ENCODE results near the gene LGR6.
"Not testable (repeated sequence)": the region's sequence is repeated elsewhere in the genome, so short reads cannot be mapped to it uniquely, and the experiment has no call there.

LGR6 gene

DNA sequence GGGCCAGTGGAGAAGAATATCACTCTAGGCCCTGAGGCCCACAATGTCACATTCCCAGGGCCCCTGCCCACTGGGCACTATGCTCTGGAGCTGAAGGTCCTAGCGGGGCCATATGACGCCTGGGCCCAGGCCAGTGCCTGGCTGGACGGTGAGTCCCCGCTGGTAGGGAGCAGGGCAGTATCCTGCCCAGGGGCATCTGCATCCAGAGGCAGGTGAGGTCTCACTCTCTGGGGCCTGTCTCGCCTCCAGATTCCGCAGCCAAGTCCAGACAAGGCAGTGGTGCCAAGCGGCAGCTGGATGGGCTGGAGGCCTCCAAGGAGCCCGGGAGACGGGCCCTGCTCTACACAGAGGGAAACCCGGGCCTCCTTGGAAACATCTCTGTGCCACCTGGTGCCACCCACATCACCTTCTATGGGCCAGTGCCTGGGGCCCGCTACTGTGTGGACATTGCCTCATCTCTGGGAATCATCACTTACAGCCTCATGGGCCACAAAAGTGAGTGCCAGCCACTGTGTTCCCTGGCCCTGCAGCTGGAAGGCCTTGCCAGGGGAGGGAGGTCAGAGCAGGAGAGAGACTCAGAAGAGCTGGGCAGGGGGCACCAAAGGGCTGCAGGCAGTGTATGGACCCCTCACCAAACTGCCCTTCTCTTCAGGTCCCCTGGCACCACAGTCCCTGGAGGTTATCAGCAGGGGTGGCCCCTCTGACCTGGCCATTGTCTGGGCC lies 22.1 kb upstream of the LGR6 start:
- intact Hi-C loops (cut with DNase I): no loop called here
- no peak for DNase-seq

- DNase-seq: no peak
- intact Hi-C loops (cut with DNase I): no loop called here
These were observed 21.6 kb upstream of the LGR6 start for GRCh38 chr1:202172015-202172355.

GRCh38 chr1:202173993-202174392 lies 19.6 kb upstream of the LGR6 start:
- intact Hi-C loops (cut with DNase I): no loop called here
- DNase-seq: no peak

DNA sequence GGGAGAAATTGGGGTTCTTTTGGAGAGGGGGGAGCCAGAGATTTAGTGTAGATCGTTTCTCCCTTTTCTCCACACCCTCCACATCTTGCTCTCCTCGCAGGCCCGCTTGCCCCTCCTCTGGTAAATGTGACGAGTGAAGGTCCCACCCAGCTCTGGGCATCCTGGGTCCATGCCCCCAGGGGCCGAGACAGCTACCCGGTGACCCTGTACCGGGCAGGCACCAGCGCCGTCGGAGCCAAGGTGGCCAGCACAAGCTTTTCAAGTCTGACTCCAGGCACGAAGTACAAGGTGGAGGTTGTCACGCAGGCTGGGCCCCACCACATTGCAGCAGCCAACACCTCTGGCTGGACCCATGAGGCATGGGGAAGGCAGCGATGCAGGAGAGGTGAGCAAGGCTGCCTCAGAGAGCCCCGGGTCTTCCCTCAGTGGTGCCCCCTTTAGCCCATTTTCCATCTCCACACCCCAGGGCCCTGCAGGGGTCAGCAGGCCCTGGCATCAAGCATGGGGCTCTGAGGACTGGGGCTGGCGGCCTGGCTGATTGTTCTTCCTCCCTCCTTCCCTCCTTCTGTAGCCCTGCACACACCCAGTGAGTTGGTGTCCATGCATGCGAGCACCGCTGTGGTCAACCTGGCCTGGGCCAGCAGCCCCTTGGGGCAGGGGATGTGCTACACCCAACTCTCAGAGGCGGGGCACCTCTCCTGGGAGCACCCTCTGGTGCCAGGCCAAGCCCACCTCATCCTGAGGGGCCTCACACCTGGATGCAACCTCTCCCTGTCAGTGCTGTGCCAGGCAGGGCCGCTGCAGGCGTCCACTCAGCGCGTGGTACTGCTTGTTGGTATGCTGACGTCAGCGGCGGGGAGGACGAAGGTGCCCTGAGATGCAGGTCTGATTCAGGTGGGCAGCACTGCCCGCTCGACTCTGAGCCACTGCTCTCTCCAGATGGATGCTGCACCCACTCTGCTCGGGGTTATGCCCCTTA lies 16.4 kb upstream of the LGR6 start:
- intact Hi-C loops (cut with DNase I): no loop called here
- DNase-seq: no peak

- intact Hi-C loops (cut with DNase I): no loop called here
- no peak for DNase-seq
These were observed 13.5 kb upstream of the LGR6 start for GRCh38 chr1:202179828-202180750.

GRCh38 chr1:202180751-202181139 lies 12.9 kb upstream of the LGR6 start:
- intact Hi-C loops (cut with DNase I); DNase-seq: not testable (repeated sequence)

GRCh38 chr1:202181586-202181985 lies 12.0 kb upstream of the LGR6 start:
- DNase-seq: no peak
- intact Hi-C loops (cut with DNase I): no loop called here

DNA sequence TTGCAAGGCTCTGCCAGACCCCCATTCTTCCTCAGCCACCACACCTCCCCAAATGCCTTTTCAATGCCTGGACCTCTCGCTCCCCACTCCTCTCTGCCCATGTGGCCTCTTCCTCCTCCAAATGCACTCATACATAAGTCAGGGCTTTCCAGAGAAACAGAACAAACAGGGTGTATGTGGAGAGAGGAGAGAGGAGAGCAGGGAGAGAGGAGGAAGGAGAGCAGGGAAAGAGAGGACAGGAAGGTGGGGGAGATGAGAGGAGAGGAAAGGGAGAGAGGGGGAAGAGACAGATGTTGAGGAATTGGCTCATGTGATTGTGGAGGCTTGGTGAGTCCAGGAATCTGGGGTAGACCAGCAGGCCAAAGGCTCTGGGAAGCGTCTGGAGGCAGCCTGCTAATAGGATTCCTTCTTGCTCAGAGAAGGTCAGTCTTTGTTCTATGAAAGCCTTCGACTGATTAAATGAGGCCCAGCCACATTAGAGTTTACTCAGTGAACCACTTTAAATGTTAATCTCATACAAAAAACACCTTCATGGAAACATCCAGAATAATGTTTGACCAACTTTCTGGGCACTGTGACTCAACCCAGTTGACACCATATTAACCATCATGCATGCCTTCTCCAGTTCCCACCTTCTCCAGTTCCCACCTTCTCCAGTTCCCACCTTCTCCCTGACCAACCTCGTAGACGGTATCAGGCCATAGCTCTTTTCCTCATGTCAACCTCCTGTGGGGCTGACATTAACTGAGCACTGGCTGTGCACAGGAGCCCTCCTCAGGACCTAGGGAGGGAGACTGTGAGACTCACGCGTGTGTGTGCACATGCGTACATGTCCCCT lies 11.3 kb upstream of the LGR6 start:
- intact Hi-C loops (cut with DNase I): no loop called here
- no peak for DNase-seq

- intact Hi-C loops (cut with DNase I): no loop called here
- peak; percentile 69 to 97 (median 84) for DNase-seq
These were observed 8.7 kb upstream of the LGR6 start for GRCh38 chr1:202184750-202185460.

GRCh38 chr1:202186327-202186726 lies 7.3 kb upstream of the LGR6 start:
- intact Hi-C loops (cut with DNase I): no loop called here
- DNase-seq: no peak

DNA sequence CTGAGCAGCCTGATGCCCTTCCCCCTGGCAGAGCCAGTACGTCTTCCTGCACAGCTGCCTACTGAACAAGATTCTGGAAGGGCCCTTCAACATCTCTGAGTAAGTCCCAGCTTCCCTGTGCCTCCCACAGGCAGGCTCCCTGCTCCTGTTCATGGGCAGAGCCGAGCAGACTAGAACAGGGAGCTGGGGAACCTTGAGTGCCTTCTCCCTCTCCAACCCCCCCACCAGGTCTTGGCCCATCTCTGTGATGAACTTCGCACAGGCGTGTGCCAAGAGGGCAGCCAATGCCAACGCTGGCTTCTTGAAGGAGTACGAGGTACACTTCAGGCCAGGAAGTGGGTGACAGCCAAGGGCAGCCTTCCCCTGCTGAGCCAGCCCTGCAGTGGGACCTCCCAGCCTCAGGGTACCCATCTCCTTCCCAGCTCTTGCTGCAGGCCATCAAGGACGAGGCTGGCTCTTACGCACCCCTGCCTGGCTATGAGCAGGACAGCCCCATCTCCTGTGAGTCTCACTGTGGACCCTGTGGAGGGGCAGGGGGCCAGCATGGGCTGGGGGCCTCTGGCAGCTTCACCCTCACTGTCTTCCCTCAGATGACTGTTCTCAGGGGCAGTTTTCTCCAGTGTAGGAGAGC lies 6.4 kb upstream of the LGR6 start:
- peak in 1 of 10 donors; percentile 38 for DNase-seq
- intact Hi-C loops (cut with DNase I): no loop called here

DNA sequence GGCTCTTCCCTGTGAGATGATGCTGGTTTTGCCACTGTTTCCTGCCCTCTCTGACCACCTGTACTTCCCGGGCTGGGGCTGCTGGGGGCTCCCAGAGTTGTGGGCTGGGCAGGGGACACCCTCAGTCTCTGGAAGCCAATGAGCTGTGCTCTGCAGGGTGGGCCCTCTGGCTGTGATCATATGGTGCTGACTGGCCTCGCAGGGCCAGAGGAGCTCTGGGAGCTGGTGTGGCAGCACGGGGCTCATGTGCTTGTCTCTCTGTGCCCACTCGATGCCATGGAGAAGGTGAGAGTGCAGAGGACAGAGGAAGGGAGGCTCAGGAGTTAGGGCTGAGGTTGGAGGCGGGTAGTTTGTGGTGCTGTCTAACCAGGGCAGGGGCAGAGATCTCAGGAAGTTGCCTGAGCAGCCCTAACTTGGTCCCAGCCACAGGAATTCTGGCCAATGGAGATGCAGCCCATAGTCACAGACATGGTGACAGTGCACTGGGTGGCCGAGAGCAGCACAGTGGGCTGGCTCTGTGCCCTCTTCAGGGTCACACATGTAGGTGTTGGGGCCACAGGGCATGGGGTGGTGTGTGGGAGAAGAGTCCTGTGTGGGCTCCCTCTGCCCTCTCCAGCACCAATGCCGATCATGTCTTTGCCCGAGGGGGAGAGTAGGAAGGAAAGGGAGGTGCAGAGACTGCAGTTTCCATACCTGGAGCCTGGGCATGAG lies 5.7 kb upstream of the LGR6 start:
- no peak for DNase-seq
- intact Hi-C loops (cut with DNase I): loop anchor here (2.0 kb wide), 1 partner anchor 531 kb away; no protein-coding TSS in a partner anchor

DNA sequence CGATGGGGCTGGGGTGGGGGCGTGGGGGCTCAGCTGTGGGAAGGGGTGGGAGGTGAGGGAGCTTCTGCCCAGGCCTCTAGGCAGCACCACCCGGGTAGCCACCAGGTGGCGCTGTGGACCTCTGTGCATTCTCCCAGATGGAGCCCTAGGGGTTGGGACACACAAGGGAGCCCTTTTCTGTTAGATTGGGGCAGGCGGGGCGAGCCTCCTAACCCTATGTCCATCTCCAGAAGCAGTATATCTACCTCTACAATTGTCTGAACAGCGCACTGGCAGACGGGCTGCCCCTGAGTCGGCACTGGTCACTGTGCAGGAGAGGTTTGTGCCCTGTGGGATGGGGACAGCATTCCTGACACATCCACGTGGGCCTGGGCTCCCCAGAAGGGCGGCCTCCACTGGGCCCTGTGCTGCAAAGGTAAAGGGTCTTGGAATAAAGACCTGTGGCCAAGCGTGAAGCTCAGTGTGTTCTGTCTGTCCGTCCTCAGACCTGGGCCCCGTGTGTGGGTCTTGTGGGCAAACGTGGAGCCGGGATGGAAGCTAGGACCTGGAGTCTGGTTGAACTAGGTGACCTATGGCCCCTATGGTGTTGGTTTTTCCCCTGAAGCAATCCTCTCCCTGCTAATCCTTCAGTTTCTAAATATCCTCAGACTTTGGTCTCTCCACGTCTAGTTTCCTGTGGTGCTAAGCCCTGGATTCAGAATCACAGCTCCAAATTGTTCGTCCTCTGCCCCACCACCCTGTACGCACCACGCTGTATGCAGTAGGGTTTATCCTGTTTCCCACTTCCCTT lies 4.4 kb upstream of the LGR6 start:
- intact Hi-C loops (cut with DNase I): loop anchor here (1.0 to 2.0 kb wide), 2 partner anchors 126 to 530 kb away; no protein-coding TSS in a partner anchor
- DNase-seq: peak; percentile 26 to 96 (median 80)

DNA sequence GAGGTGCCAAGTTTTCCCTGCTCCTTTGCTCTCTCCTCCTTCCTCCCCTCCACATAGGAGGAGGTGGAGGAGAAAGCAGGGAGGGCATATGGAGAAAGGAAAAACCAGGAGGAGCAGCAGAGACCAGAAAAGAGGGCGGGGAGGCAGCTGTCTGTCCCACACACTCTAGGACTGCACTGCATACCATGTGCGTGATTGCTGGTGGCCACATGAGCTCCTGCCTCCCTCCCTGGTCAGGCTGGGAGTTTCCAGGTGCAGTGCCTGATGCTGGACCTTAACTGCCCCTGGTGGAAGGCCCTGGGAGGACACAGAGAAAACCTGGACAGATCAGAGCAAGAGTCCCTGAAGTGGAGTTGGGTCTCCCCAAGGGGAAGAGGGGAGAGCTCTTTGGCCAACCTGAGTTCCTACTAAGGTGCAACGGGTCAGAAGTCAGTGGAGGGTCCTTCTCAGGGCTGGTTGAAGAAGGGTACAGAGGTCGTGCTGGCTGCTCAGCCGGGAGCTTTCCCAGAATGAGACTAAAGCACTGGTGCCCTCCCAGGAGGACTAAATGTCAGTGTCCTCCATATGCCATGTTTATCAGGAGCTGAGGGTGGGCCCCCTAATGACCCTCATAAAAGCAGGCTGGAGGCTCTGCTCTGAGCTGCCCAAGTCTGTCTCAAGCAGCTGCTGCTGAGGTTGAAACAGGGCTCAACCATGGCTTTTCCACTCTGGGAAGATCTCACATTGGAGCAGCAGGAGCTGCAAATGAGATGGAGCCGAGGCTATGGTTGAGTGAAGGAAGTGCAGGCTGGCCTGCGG lies 3.5 kb upstream of the LGR6 start:
- intact Hi-C loops (cut with DNase I): loop anchor here (1.0 to 2.0 kb wide), 2 partner anchors 125 to 529 kb away; no protein-coding TSS in a partner anchor
- DNase-seq: peak in 1 of 10 donors; percentile 45

GRCh38 chr1:202191391-202191790 lies 2.2 kb upstream of the LGR6 start:
- DNase-seq; intact Hi-C loops (cut with DNase I): not testable (repeated sequence)

Data from posterior cingulate gyrus (tissue), 11 donors.